Ecto neural progenitor cell (in vitro differentiated cells): ENCODE results near the gene ECEL1.
"Not testable (repeated sequence)": the region's sequence is repeated elsewhere in the genome, so short reads cannot be mapped to it uniquely, and the experiment has no call there.

Source experiments
- DNase-seq: peaks from one replicate; pipeline ENCODE4 v3.0.0-alpha.2; 2018; ENCODE audit warnings: low spot score

The ECEL1 gene

GRCh38 chr2:232458661-232459418 lies 28.8 kb downstream of the ECEL1 start:
- peak; percentile 41 for DNase-seq

- no peak for DNase-seq
These were observed 29.5 kb downstream of the ECEL1 start for GRCh38 chr2:232458051-232458660.

GRCh38 chr2:232457121-232458011 lies 30.3 kb downstream of the ECEL1 start:
- DNase-seq, result peak; percentile 38

- DNase-seq, result peak; percentile 34
These were observed 31.1 kb downstream of the ECEL1 start for GRCh38 chr2:232456296-232457120.

GRCh38 chr2:232455426-232456255 lies 32.0 kb downstream of the ECEL1 start, which contains the start of gene ALPI:
ALPI (plus strand) TSS chr2:232456153; CDS start chr2:232456200, 47 bp downstream.
- DNase-seq, result peak; percentile 39

GRCh38 chr2:232454630-232455029 lies 33.0 kb downstream of the ECEL1 start:
- no peak for DNase-seq

GRCh38 chr2:232451645-232452044 lies 36.0 kb downstream of the ECEL1 start:
- not testable (repeated sequence) for DNase-seq

GRCh38 chr2:232449964-232450363 lies 37.7 kb downstream of the ECEL1 start:
- DNase-seq, result no peak

GRCh38 chr2:232448304-232448690 lies 39.3 kb downstream of the ECEL1 start:
- no peak for DNase-seq

- DNase-seq, result no peak
These were observed 39.9 kb downstream of the ECEL1 start for GRCh38 chr2:232447638-232448303.

- no peak for DNase-seq
These were observed 40.5 kb downstream of the ECEL1 start for GRCh38 chr2:232447091-232447620.

- not testable (repeated sequence) for DNase-seq
These were observed 41.3 kb downstream of the ECEL1 start for GRCh38 chr2:232446266-232446777.

- not testable (repeated sequence) for DNase-seq
These were observed 42.3 kb downstream of the ECEL1 start for GRCh38 chr2:232445149-232445885.

- no peak for DNase-seq
These were observed 43.1 kb downstream of the ECEL1 start for GRCh38 chr2:232444409-232445148.

GRCh38 chr2:232443669-232444408 lies 43.8 kb downstream of the ECEL1 start:
- DNase-seq, result not testable (repeated sequence)

GRCh38 chr2:232443047-232443446 lies 44.6 kb downstream of the ECEL1 start:
- DNase-seq, result not testable (repeated sequence)

- DNase-seq, result not testable (repeated sequence)
These were observed 45.2 kb downstream of the ECEL1 start for GRCh38 chr2:232442431-232442830.
